CD4-positive, alpha-beta T cell treated with Interleukin-17A for 4 hours (primary cell): ENCODE measurements around the gene SH3GLB1.
A peak's percentile ranks its signal among the peaks of the same experiment; 100 is the strongest.

ENCODE experiments used
- DNase-seq: peaks from one replicate; pipeline ENCODE4 v3.0.0-alpha.2; 2020; ENCODE audit warnings: mixed read lengths

Gene SH3GLB1

DNA sequence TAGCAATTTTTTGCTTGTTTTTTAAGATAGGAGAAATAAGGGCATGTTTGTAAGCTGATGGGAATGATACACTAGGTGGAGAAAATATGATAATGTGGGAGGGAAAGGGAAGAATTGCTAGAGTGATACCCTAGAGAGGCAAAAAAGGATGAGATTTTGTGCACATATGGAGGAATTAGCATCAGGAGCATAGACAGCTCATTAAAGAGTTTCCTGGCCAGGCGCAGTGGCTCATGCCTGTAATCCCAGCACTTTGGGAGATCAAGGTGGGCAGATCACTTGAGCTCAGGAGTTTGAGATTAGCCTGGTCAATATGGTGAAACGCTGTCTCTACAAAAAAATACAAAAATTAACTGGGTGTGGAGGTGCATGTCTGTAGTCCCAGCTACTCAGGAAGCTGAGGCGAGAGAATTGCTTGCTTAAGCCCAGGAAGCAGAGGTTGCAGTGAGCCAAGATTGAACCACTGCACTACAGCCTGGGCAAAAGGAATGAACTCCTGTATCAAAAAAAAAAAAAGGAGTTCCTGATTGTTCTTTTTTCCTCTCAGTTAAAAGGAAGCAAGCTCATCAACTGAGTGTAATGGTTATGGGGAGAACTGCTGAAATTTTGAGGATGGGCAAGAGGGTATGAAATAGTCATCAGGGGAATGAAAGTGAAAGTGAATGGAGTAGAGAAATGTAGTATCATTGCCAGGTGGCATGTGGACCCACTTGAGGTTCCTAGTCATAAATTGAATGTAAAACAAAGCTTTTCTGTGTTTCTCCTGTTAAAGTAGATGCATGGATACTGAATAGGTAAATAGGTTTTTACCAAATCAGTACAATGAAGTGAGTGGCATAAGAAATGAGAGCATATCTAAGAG is 35.5 kb downstream of the SH3GLB1 start:
- peak; percentile 17 for DNase-seq

DNA sequence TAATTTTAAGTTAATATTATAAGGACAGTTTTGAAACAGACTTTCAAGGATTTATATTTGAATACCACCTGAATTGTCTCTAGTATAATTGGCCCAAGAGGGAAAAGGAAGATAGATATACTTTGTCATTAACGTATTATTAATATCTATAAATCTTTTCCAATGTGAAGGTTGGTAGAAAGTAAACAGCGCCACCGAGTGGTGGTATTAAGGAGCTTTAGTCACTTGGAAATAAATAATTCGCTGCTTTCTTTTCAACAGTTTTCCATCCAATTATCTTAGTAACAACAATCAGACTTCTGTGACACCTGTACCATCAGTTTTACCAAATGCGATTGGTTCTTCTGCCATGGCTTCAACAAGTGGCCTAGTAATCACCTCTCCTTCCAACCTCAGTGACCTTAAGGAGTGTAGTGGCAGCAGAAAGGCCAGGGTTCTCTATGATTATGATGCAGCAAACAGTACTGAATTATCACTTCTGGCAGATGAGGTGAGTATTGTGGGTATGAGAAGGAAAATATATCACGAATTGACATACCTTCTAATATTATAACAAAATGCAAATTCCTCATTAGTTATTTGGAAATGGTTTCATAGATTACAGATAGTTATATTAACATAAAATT is 37.7 kb downstream of the SH3GLB1 start:
- DNase-seq: peak; percentile 73

DNA sequence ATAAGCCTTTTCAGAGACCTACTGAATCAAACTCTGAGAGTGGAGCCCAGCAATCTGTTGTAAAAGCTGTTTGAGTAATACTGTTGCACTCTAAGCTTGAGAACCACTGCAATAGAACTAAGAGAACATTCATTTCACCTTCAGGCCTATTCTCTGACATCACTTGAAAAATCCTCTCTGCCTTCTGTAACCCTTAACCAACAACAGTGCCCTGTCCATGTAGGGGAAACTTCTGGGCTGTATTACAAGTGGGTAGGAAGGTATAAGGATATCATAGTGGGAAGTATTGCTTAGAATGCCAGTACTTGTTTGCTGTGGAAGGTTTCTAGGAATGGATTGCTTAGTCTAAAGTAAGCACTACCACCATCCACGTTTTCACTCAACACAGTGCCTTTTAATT is 42.9 kb downstream of the SH3GLB1 start:
- DNase-seq: no peak

DNA sequence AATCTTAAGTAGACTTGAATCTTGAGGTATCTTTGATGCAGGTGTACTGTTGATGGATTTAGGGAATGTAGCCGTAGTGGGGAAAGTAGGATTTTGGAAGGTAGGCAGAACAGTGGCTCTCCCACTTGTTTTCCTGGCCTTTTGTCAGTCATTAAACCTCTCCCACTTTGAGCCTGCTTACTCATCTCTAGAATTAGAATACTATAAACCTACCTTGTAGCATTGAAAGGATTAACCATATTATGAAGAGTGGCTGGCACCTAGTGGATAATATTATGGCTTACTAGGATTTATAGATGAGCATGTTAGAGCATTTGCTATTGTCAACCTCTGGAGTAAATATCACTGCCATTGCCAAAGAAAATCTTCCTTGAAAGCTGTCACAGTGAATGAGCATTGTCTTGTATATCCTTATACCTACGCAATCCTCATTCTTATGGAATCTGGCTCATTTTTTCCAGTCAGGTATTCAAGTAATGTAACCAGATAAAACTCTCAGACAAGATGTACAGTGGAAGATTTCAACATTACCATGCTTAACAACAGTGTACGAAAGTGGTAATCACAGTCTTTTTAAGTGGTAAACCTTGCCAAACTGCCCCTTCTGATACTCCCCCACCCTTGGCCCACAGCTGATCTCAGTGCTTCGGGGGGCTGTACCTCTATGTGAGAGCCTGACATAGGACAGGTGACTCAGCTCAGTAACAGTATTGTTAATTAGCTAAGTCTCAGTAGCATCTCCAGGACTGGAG is 44.4 kb downstream of the SH3GLB1 start:
- no peak for DNase-seq

DNA sequence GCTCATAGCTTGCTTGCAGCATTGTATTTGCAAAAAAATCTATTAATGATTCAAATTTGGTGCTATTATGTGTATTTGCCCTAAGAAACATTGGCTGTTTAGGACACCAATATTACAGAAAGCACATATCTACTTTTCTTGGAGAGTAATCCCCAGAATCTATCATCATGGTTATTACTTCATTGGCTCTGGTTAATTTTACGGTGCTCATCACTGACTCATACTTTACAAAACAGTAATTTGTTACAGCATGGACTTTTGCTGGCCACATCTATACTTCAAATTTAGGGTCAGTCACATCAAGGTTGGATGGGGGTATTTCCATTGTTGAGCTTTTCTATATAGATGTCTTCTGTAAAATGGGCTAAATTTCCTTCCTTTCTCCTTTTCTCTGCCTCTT is 45.7 kb downstream of the SH3GLB1 start:
- DNase-seq: no peak

DNA sequence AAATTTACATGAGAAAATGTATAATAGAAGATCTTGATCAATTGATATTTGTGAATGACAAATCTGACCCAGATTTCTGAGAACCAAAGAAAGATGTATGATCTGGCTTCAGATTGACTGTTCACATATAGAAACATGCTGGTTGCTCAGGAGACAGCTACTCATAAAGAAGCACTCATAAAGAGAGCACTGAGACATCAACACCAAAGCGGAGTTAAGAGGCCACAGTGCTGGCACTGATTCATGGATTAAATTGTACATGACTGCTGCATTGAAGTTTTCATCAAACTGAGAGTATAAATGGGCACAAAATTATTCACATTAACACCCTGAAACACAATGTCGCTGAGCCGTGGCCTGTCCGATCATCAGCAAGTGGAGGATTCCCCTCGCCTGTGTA is 46.2 kb downstream of the SH3GLB1 start:
- no peak for DNase-seq

DNA sequence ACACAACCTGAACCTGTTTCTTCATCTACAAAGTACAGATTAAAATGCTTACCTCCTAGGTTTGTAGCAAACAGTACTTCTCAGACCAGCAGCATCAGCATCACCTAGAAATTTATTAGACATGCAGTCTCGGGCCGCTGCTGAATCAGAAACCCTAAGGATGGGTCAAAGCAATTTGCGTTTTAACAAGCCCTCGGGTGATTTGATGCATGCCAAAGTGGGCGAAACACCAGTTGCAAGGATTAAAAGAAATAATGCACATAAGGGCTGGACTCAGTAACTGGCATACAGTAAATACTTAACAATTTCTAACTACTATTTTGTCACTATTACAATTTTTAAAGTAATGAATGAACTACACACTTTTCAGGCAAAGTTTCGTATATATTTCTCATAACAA is 47.5 kb downstream of the SH3GLB1 start:
- DNase-seq: no peak

DNA sequence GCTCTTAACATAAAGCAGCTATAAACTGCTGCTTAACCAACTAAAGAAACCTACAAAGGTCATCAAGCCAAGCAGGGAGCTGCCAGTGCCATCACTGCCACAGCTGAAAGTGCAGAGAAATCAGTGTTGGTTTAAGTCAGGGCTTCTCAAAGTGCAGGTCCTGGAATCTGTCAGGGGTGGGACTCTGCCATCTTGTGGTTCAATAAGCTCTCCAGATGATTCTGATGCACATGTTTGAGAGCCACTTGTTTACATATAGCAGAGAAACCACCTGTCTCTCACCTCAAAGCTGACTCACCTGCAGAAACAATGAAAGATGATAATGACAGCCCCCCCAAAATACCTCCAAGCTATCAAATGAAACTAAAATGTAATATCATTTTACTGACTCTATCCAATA is 49.3 kb downstream of the SH3GLB1 start:
- peak; percentile 23 for DNase-seq

DNA sequence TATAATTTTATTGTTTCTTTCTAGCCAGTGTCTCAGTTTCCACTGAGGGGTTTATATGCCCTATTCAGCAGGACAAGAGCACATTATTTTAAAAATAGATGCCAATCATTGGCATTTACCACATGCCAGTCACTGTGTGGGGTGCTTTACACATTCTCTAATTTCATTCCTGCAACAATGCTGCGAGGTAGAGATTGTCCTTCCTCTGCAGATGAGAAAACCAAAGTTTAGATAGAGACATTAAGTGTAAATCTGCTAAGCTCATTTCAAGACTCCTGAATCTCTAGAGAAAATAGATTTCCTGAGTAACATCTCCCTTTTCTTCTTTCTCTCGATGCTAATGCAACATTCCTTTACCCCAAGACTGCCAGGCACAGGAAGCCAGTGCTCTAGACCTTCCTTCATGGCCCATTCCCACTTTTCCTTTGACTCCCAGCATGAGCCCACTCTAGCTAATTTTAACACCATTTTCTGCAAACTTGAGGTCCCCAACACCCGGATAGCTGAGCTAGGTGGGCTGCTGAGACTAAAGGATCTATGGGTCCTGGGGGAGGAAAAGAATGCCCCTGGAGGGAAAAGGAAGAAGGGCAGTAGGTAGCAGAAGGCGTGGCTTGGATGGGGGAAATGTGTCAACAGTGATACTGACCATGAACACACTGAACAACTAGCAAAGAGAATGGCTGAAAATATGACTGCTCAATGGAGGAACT is 50.0 kb downstream of the SH3GLB1 start:
- DNase-seq: no peak

DNA sequence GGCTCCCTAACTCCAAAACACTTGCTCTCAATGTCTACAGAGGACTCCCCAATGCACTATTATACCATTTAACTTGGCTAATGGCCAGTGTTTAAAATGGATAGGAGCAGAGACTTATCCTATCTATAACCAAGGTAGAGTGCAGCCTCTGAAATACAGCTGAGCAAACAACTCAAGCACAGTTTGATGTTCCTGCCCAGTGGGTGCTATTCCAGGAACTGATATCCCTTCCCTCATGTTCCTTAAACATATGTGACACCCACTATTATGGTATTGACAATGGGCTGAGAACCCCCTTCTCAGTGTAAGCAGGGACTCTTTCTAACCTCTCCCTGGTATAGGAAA is 51.7 kb downstream of the SH3GLB1 start:
- no peak for DNase-seq

DNA sequence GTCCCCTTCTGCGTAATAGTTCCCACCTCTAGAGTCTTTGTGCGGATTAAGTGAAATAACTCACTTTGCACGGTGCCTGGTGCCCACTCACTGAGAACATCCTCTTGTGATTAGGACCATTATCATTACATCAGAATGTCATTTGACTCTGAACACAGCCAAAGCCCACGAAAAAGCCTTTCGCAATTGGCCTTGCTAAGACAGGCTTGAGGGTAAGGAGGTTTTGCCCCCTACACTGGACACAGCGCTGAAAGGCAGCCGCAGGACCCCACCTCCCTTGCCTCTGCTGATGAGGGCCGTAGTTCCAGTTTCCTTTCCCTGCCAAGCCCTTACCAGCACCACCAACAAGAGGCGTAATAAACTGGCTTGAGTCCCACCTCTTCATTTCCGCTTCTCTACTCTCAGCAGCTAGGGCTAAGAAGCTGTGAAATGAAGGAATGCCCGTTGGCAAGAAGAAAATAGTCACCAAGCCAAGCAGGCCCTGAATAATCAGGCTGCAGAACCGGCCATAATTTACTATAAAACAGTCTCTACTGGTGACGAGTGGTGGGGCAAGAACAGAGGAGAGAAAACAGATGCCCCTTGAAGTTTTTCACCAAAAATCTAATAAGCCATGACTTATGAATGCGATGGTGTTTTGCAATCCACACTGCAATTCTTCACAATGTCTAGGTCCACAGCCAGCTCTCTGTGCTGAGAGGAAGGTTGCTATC is 53.1 kb downstream of the SH3GLB1 start:
- DNase-seq: no peak

DNA sequence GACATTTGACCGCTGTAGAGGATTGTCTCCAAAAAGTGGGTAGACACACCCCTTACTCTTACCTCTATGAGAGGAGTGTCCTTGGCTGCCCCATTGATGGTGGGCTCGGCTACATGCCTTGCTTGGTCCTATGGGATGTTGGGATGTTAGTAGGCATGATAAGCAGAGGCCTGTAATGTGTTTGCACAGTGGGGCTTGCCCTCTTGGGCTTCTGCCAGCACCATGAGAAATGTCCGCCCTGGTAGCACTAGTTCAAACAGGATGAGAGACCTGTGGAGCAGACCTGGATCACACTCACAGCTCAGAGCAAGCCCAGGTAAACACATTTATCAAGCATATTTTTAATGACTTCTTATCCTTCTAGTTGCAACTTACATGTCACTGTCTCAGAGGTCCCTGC is 54.2 kb downstream of the SH3GLB1 start:
- DNase-seq: no peak

DNA sequence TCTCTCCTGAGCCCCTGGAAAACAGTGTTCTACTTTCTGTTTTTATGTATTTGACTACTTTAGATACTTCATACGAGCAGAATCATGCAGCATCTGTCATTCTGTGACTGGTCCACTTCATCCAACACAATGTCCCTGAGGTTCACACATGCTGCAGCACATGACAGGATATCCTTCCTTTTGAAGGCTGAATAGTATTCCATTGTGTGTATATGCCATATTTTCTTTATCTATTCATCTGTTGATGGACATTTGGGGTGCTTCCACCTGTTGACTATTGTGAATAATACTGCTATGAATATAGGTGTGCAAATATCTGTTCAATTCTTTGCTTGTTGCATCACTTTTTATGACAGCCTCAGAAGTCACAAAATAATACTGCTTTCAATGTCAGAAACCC is 55.8 kb downstream of the SH3GLB1 start:
- DNase-seq: no peak

DNA sequence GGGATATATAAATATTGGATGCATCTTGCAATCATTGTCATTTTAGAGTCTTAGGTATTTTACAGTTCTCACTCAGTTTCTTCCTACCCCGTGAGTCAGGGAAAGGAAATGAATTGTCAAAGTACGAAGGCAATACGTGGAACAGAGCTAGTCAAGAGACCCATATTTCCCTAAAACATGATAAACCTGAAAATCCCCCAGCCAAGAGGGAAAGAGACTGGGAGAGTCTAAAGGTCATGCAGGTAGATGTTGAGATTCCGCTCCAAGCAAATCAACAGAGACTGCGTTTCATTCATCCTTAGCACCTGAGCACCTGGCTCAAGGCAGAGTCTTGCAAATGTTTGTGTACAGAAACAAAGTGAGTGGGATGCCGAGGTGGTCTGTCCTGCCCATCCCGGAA is 58.0 kb downstream of the SH3GLB1 start:
- DNase-seq: no peak

DNA sequence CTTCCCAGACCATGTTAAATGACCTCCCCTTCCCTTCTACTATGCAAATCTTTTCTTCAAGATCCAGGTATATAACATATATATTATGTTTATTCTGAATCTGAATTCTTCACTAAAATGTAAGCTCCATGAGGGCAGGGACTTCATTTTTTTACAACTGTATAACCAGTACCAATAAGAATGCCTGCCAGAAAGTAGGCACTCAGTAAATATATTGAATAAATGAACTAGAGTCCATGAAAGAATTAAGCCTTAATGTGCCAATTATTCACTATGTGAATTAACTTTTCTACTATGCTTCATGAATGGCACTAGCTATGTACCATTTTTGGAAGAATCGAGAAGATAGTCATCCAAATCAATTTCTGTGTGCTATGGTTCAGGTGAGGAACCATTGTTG is 60.1 kb downstream of the SH3GLB1 start:
- no peak for DNase-seq

DNA sequence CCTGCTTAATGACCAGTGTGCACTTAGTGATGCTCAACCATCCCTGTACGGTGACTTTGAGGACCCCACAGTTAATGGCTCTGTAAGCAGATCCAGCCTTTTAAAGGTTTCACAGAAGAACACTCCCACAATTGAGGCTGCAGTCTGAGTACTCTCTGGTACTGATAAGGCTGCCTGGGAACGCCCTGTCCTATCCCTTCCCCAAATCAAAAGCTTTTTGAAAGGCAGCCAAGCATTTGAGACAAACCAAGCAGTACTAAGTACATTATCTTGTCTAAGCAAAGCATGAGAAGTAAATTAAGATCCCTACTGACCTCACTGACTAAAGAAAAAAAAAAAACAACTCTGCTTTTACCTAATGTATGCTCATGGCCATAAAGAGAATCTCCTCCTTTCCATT is 60.7 kb downstream of the SH3GLB1 start:
- no peak for DNase-seq

DNA sequence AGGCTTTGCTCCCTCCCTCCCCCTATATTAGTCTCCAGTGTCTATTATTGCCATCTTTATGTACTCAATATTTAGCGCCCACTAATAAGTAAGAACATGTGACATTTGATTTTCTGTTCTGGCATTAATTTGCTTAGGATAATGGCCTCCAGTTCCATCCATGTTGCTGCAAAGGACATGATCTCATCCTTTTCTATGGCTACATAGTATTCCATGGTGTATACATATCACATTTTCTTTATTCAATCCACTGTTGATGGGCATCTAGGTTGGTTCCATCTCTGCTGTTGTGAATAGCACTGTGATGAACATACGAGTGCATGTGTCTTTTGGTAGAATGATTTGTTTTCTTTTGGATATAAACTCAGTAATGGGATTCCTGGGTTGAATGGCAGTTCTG is 61.3 kb downstream of the SH3GLB1 start:
- no peak for DNase-seq

DNA sequence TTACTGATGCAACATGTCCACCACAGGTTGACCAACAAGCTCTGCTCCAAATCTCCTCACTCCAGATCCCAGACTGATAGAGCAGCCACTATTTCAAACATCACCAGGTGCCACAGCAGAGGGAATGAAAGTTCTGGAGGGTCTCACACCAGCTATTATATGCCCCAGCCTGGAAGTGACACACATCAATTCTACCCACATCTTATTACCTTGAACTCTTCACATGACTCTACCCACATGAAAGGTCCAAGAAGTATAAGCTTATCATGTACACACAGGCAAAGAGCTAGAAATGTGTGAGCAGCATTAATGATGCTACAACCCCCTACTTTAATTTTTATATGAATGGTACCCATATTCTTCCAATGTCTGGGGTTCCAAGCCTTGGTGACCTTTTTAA is 64.2 kb downstream of the SH3GLB1 start:
- DNase-seq: no peak

DNA sequence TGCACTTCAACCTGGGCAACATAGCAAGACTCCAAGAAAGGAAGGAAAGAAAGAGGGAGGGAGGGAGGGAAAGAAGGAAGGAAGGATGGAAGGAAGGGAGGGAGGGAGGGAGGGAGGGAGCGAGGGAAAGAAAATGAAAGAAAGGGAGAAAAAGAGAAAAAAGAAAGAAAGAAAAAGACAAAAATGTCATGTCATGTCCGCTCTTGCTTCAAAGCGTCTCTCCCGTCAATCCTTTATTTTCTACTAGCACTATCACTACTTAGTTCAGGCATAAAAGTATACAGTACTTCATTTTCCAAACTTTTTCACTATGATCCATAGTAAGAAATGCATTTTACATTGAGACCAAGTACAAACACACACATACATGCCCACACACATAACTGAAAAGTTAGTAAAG is 64.7 kb downstream of the SH3GLB1 start:
- no peak for DNase-seq

DNA sequence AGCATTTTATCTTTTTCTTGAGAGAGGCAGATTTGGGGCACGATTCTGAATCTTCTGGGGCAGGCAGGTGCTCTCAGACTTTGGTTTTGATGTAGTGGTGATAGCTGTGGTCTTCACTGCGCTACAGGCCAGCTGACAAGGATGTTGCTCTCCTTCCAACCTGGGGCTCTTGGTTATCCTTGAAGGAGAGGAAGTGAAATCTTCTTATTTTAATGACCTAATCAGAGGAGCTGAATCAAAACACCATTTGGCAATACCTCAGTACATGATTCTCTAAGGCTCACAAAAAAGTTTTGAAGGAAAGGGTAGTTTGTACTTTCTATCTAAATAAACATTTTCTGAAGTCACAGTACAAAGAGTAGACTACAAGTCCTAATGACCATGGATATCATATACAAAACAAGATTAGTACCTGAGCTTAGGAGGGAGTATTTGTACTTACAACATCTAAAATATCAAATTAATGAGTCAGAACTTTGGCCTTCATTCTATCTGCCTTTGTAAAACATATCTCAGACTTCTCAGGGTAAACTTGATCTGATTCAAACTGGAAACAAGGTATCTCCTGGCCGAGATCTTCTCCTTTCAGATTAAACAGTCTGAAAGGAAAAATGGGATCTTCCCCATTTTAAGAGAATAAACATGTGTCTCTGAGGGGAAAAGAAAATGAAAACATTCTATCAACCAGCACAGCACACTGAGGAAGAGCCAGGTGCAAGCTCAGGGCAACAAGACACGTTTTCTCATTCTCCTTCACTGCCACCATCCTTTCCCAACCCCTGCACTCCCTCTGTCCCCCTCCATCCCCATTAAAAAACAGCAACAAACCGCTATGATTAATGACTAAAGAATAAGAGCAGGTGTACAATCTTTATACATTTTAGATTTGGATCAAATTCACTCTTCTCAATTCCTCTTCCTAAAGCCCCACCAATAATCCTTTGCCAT is 69.2 kb downstream of the SH3GLB1 start:
- no peak for DNase-seq
